ENCODE measurements around the gene RGS14. TPM values are rescaled to one million over a fixed set of nuclear protein-coding genes. Genes with fewer than 3 reads are reported as not detected.

The RGS14 gene
- total RNA-seq, 4 donors from 2014 or later: 38.5 to 85.9 (median 68.8) TPM

DNA sequence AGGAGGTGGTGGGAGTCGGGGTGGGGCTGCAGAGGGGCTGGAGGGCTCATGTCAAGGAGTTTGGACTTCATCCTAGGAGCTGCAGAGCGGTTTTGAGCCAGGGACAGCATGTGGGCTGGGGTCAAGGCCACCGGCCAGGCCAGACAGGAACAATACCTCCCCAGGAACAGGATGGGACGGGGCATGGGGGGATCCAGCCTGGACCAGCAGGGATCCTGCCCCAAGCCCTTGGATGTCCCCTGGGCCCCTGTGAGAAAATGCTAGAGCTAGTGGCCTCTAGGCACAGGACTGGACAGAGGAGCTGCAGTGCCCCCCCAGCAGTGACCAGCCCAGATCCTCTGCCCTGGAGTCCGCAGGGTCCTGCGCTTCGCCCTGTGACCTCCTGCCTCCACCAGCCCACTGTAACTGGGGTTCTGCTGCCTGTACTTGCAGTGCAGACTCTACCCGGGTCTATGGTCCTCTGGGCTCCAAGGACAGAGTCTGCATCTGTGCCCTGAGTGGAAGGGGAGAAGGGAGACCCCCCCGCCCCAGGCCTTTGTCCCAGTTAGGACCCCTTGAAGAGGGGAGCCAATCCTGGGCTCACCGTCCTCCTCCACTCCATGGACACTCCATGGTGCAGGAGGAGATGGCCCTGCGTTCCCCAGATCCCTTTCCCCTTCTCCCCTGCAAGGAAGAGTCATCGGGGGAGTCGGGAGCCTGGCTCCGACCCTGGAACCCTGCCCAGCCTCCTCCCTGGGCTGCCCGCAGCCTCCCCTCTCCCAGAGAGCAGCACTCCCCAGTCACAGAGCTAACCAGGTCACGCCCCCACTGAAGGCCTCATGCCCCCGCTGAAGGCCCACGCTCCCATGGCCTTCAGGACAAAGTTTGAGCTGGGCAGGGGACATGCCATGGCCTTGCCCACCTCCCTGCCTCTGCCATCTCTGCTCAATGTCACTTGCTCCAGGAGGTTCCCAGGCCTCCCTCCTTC lies 43.1 kb upstream of the RGS14 start:
- no peak for DNase-seq (ENCODE audit: low spot score in 2 of 2)
- WGBS: 89% methylated on average over 12 of the region's 18 CpGs
- H3K4me3 ChIP-seq: no peak overlapping the region

GRCh38 chr5:177315411-177315810 lies 42.3 kb upstream of the RGS14 start:
- H3K27me3 ChIP-seq: no peaks in the 10 kb centered on the region
- no peak for DNase-seq (ENCODE audit: low spot score in 2 of 2)
- no peak overlapping the region for H3K27ac ChIP-seq
- H3K4me1 ChIP-seq: peaks cover 26% of the 10 kb centered on the region
- 100% methylated on average over 1 of the region's 7 CpGs for WGBS
- no peaks in the 10 kb centered on the region for H3K36me3 ChIP-seq
- H3K9me3 ChIP-seq: no peaks in the 10 kb centered on the region
- H3K4me3 ChIP-seq: no peak overlapping the region
- TF ChIP-seq POLR2AphosphoS5 (IDR thresholded peaks at IDR 0.05) (no peak), EP300 (IDR thresholded peaks at IDR 0.05) (no peak), POLR2A (IDR thresholded peaks at IDR 0.05) (no peak)
- TF ChIP-seq, protein P1, sequence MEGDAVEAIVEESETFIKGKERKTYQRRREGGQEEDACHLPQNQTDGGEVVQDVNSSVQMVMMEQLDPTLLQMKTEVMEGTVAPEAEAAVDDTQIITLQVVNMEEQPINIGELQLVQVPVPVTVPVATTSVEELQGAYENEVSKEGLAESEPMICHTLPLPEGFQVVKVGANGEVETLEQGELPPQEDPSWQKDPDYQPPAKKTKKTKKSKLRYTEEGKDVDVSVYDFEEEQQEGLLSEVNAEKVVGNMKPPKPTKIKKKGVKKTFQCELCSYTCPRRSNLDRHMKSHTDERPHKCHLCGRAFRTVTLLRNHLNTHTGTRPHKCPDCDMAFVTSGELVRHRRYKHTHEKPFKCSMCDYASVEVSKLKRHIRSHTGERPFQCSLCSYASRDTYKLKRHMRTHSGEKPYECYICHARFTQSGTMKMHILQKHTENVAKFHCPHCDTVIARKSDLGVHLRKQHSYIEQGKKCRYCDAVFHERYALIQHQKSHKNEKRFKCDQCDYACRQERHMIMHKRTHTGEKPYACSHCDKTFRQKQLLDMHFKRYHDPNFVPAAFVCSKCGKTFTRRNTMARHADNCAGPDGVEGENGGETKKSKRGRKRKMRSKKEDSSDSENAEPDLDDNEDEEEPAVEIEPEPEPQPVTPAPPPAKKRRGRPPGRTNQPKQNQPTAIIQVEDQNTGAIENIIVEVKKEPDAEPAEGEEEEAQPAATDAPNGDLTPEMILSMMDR (IDR thresholded peaks at IDR 0.05): no peak

More for the DNA sequence above, 43.1 kb upstream of the RGS14 start:
- Histone ChIP-seq H3K27me3 (no peaks in the 10 kb centered on the region), H3K27ac (no peak overlapping the region), H3K36me3 (no peaks in the 10 kb centered on the region), H3K4me1 (peaks cover 31% of the 10 kb centered on the region), H3K9me3 (no peaks in the 10 kb centered on the region)
- TF ChIP-seq POLR2AphosphoS5 (IDR thresholded peaks at IDR 0.05) (no peak), POLR2A (IDR thresholded peaks at IDR 0.05) (no peak), EP300 (IDR thresholded peaks at IDR 0.05) (no peak)
- TF ChIP-seq, protein P1 (IDR thresholded peaks at IDR 0.05): no peak

GRCh38 chr5:177316005-177316404 lies 41.7 kb upstream of the RGS14 start:
- no peaks in the 10 kb centered on the region for H3K36me3 ChIP-seq
- no peaks in the 10 kb centered on the region for H3K9me3 ChIP-seq
- H3K4me1 ChIP-seq: peaks cover 21% of the 10 kb centered on the region
- H3K27ac ChIP-seq: no peak overlapping the region
- 100% methylated on average over 3 of the region's 3 CpGs for WGBS
- H3K27me3 ChIP-seq: no peaks in the 10 kb centered on the region
- DNase-seq (ENCODE audit: low spot score in 2 of 2): no peak
- TF ChIP-seq EP300 (IDR thresholded peaks at IDR 0.05) (no peak), POLR2A (IDR thresholded peaks at IDR 0.05) (no peak), POLR2AphosphoS5 (IDR thresholded peaks at IDR 0.05) (no peak)
- TF ChIP-seq, protein P1 (IDR thresholded peaks at IDR 0.05): no peak
- no peak overlapping the region for H3K4me3 ChIP-seq

GRCh38 chr5:177317959-177318377 lies 39.8 kb upstream of the RGS14 start:
- H3K27ac ChIP-seq: no peak overlapping the region
- peaks cover 3% of the 10 kb centered on the region for H3K4me1 ChIP-seq
- no peaks in the 10 kb centered on the region for H3K36me3 ChIP-seq
- 33% methylated on average over 7 of the region's 7 CpGs for WGBS
- H3K27me3 ChIP-seq: no peaks in the 10 kb centered on the region
- no peaks in the 10 kb centered on the region for H3K9me3 ChIP-seq
- H3K4me3 ChIP-seq: no peak overlapping the region
- no peak for DNase-seq (ENCODE audit: low spot score in 2 of 2)
- TF ChIP-seq, protein P1 (IDR thresholded peaks at IDR 0.05): peak; percentile 76 to 82
- no peak for TF ChIP-seq POLR2A (IDR thresholded peaks at IDR 0.05)

- H3K9me3 ChIP-seq: no peaks in the 10 kb centered on the region
- peaks cover 3% of the 10 kb centered on the region for H3K4me1 ChIP-seq
- WGBS: 95% methylated on average over 7 of the region's 14 CpGs
- H3K27ac ChIP-seq: no peak overlapping the region
- H3K27me3 ChIP-seq: no peaks in the 10 kb centered on the region
- no peak for DNase-seq (ENCODE audit: low spot score in 2 of 2)
- no peak overlapping the region for H3K4me3 ChIP-seq
- TF ChIP-seq EP300 (IDR thresholded peaks at IDR 0.05) (no peak), POLR2AphosphoS5 (IDR thresholded peaks at IDR 0.05) (no peak), POLR2A (IDR thresholded peaks at IDR 0.05) (no peak)
- TF ChIP-seq, protein P1 (IDR thresholded peaks at IDR 0.05): no peak
- no peaks in the 10 kb centered on the region for H3K36me3 ChIP-seq
Measured at GRCh38 chr5:177319913-177320588, 37.7 kb upstream of the RGS14 start.
